Endodermal cell (in vitro differentiated cells): ENCODE data around the gene MRPS25. TPM values are rescaled to one million over a fixed set of nuclear protein-coding genes. Genes with fewer than 3 reads are reported as not detected.

ENCODE experiments used
- DNase-seq: peaks from one replicate; pipeline ENCODE4 v3.0.0-alpha.2; 2017
- H3K27ac ChIP-seq: 2 replicates; pipeline ENCODE4 v1.5.1; 2013; ENCODE audit warnings: mild to moderate bottlenecking, low read depth, low read length, moderate library complexity
- H3K27me3 ChIP-seq: 2 replicates; pipeline ENCODE4 v1.6.1; 2013; ENCODE audit warnings: mild to moderate bottlenecking, low read length, moderate library complexity; ENCODE audit not compliant: insufficient read depth, control insufficient read depth, poor library complexity, severe bottlenecking
- H3K36me3 ChIP-seq: 2 replicates; pipeline ENCODE4 v1.7.0; 2013; ENCODE audit warnings: mild to moderate bottlenecking, low read length, moderate library complexity; ENCODE audit not compliant: control insufficient read depth, insufficient read depth
- H3K4me1 ChIP-seq: one replicate; pipeline ENCODE4 v1.7.0; 2013; ENCODE audit warnings: low read length; ENCODE audit not compliant: control insufficient read depth, insufficient read depth
- H3K4me3 ChIP-seq: 2 replicates; pipeline ENCODE4 v1.5.1; 2013; ENCODE audit warnings: mild to moderate bottlenecking, low read length, moderate library complexity
- H3K9ac ChIP-seq: 2 replicates; pipeline ENCODE4 v1.6.1; 2013; ENCODE audit warnings: mild to moderate bottlenecking, low read length, moderate library complexity; ENCODE audit not compliant: poor library complexity, severe bottlenecking; ENCODE audit errors: extremely low read depth
- H3K9me3 ChIP-seq: 2 replicates; pipeline ENCODE4 v1.6.1; 2013; ENCODE audit warnings: mild to moderate bottlenecking, low read length, moderate library complexity; ENCODE audit not compliant: control insufficient read depth
- H3K27ac Mint-ChIP-seq: 2 replicates; pipeline ENCODE4 v1.8.0; 2020; ENCODE audit warnings: mixed read lengths
- H3K27me3 Mint-ChIP-seq: 2 replicates; pipeline ENCODE4 v1.8.0; 2021; ENCODE audit warnings: mild to moderate bottlenecking, mixed read lengths; ENCODE audit not compliant: insufficient read depth
- H3K36me3 Mint-ChIP-seq: 2 replicates; pipeline ENCODE4 v1.8.0; 2020; ENCODE audit warnings: low read depth, mixed read lengths
- H3K4me1 Mint-ChIP-seq: 2 replicates; pipeline ENCODE4 v1.8.0; 2020; ENCODE audit warnings: mixed read lengths
- H3K4me3 Mint-ChIP-seq: 2 replicates; pipeline ENCODE4 v1.8.0; 2020; ENCODE audit warnings: mild to moderate bottlenecking, moderate library complexity, mixed read lengths
- H3K9me3 Mint-ChIP-seq: 2 replicates; pipeline ENCODE4 v1.8.0; 2020; ENCODE audit warnings: mild to moderate bottlenecking, mixed read lengths
- CTCF ChIP-seq: fragments of 200-600 bp; sonication (generic); conservative IDR thresholded peaks from 2 replicates; pipeline ENCODE4 v1.5.0; 2021; ENCODE audit warnings: antibody characterized with exemption, mild to moderate bottlenecking
- WGBS, 2 experiments: methylation state at CpG; one replicate each; pipeline versions ENCODE4 v1.1.5 to v1.1.7; 2013; ENCODE audit warnings: missing lambda C conversion rate in 2 of 2, mixed read lengths in 1 of 2; ENCODE audit not compliant: insufficient coverage in 1 of 2, insufficient read length in 1 of 2; 5-methylcytosine and 5-hydroxymethylcytosine counted together
- total RNA-seq, 2 donors: library from RNA; stranded (reverse); fragmentation: NEBNext Ultra II Directional in 1 of 2; extraction: Animal tissue kit (Norgen Biotek cat#: 25700) in 1 of 2; gene quantifications; 2 replicates in 1 of 2; 3 replicates in 1 of 2; pipeline ENCODE4 v1.2.1, GENCODE V29; 2021

Gene MRPS25
- total RNA-seq, 2 donors from 2014 or later = 64.1 to 101 TPM

- H3K36me3 ChIP-seq = peaks cover 92% of the 10 kb centered on the region
- H3K9me3 ChIP-seq = no peaks in the 10 kb centered on the region
- no peak overlapping the region for H3K9ac ChIP-seq
- DNase-seq = peak; percentile 93
- WGBS, 2 experiments = 68 to 80% methylated on average over 1 of the region's 1 CpG
- H3K4me3 Mint-ChIP-seq = no peak overlapping the region
- no peaks in the 10 kb centered on the region for H3K27me3 ChIP-seq
- H3K27ac Mint-ChIP-seq = peak overlapping the region; percentile 83
- no peaks in the 10 kb centered on the region for H3K27me3 Mint-ChIP-seq
- peaks cover 21% of the 10 kb centered on the region for H3K4me1 Mint-ChIP-seq
- peak; percentile 93 for TF ChIP-seq CTCF
- H3K4me1 ChIP-seq = peaks cover 4% of the 10 kb centered on the region
- H3K9me3 Mint-ChIP-seq = no peaks in the 10 kb centered on the region
- H3K27ac ChIP-seq = no peak overlapping the region
- no peak overlapping the region for H3K4me3 ChIP-seq
- peaks cover 76% of the 10 kb centered on the region for H3K36me3 Mint-ChIP-seq
Measured at GRCh38 chr3:15051531-15051930, 13.6 kb downstream of the MRPS25 start.

GRCh38 chr3:15050405-15051092, 14.6 kb downstream of the MRPS25 start:
- Mint-ChIP-seq H3K36me3 (peaks cover 77% of the 10 kb centered on the region), H3K4me1 (peaks cover 21% of the 10 kb centered on the region), H3K27ac (peak overlapping the region; percentile 58), H3K9me3 (no peaks in the 10 kb centered on the region), H3K27me3 (no peaks in the 10 kb centered on the region), H3K4me3 (no peak overlapping the region)
- Histone ChIP-seq H3K27ac (no peak overlapping the region), H3K27me3 (no peaks in the 10 kb centered on the region), H3K36me3 (peaks cover 96% of the 10 kb centered on the region), H3K4me3 (no peak overlapping the region), H3K9ac (no peak overlapping the region), H3K9me3 (no peaks in the 10 kb centered on the region), H3K4me1 (peaks cover 4% of the 10 kb centered on the region)
- 95 to 100% methylated on average over 3 of the region's 3 CpGs for WGBS, 2 experiments
- TF ChIP-seq CTCF = no peak
- no peak for DNase-seq

GRCh38 chr3:15049584-15049983, 15.5 kb downstream of the MRPS25 start:
- no peak overlapping the region for H3K4me3 ChIP-seq
- H3K27me3 Mint-ChIP-seq = no peaks in the 10 kb centered on the region
- H3K27me3 ChIP-seq = no peaks in the 10 kb centered on the region
- TF ChIP-seq CTCF = no peak
- H3K27ac ChIP-seq = no peak overlapping the region
- no peak overlapping the region for H3K27ac Mint-ChIP-seq
- H3K4me1 ChIP-seq = peaks cover 4% of the 10 kb centered on the region
- DNase-seq = no peak
- 93 to 100% methylated on average over 2 of the region's 2 CpGs for WGBS, 2 experiments
- H3K9ac ChIP-seq = no peak overlapping the region
- H3K4me3 Mint-ChIP-seq = no peak overlapping the region
- peaks cover 75% of the 10 kb centered on the region for H3K36me3 Mint-ChIP-seq
- H3K36me3 ChIP-seq = peaks cover 96% of the 10 kb centered on the region
- H3K9me3 Mint-ChIP-seq = no peaks in the 10 kb centered on the region
- no peaks in the 10 kb centered on the region for H3K9me3 ChIP-seq
- H3K4me1 Mint-ChIP-seq = peaks cover 16% of the 10 kb centered on the region
